ENCODE measurements around the gene B4GALNT1. TPM values are rescaled to one million over a fixed set of nuclear protein-coding genes. Genes with fewer than 3 reads are reported as not detected.

B4GALNT1 gene
- total and polyA plus RNA-seq, 2 of the 13 experiments (the other 11 are each of a cell fraction or from before 2014, with no cell fraction given), result 4.5 to 5.4 TPM

DNA sequence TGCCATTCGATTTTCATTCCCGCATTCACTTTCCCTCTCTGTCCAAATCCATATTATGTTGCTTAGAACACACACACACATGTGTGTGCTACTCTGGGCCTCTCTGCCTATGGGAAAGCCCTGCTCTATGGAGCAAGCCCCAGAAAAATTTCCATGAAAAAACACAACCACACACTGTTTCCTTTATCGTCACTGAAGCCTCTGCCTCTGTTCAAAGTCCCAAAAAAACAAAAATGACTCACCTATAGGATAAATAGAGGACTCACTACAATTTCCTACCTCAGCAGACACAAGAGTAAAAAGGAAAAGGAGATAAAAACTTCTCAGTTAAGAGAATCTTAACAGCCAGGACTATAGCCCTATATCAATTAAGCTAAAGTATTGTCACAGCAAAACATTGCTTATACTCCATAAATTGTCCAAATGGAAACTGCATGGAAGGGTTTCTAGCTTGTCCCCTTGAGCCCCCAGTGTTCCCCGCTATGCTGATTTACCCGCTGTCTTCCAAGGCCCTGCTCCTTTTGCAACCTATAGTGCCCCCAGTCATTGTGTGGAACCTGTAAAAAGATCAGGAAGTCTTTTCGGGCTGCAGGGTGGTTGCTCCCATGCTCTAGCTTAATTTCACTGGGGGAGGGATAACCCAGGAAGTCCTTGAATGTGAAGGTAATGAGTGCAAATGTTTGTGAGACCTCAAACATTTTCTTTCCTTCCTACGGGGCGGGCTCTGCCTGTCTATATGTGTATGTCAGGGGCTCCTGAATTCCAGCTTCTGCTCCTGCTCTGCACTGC lies 53.1 kb downstream of the B4GALNT1 start (continued):
- TF ChIP-seq PRDM10 (CRISPR knock-in tag; IDR thresholded peaks at IDR 0.05; ENCODE audit: low read depth), result peak; percentile 66; the same call in 1 of the 2 replicates
- TF ChIP-seq ZNF547 (CRISPR knock-in tag; IDR thresholded peaks at IDR 0.05), result no peak
- TF ChIP-seq ZNF720 (CRISPR knock-in tag; IDR thresholded peaks at IDR 0.05), result no peak
- TF ChIP-seq, protein P1, sequence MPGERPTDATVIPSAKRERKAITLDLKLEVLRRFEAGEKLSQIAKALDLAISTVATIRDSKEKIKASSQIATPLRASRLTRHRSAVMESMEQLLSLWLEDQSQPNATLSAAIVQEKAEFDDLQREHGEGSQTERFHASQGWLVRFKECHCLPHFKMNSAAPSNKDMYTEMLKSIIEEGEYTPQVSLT (CRISPR knock-in tag; IDR thresholded peaks at IDR 0.05; ENCODE audit: borderline replicate concordance, low read depth), result no peak
- no peak for TF ChIP-seq ZBTB46 (CRISPR knock-in tag; IDR thresholded peaks at IDR 0.05; ENCODE audit: borderline replicate concordance)
- TF ChIP-seq ZFP41 (CRISPR knock-in tag; IDR thresholded peaks at IDR 0.05; ENCODE audit: borderline replicate concordance), result no peak
- TF ChIP-seq, protein P2, sequence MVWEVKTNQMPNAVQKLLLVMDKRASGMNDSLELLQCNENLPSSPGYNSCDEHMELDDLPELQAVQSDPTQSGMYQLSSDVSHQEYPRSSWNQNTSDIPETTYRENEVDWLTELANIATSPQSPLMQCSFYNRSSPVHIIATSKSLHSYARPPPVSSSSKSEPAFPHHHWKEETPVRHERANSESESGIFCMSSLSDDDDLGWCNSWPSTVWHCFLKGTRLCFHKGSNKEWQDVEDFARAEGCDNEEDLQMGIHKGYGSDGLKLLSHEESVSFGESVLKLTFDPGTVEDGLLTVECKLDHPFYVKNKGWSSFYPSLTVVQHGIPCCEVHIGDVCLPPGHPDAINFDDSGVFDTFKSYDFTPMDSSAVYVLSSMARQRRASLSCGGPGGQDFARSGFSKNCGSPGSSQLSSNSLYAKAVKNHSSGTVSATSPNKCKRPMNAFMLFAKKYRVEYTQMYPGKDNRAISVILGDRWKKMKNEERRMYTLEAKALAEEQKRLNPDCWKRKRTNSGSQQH (CRISPR knock-in tag; IDR thresholded peaks at IDR 0.05; ENCODE audit: low read depth), result no peak
- TF ChIP-seq NR2C2 (CRISPR knock-in tag; IDR thresholded peaks at IDR 0.05; ENCODE audit: borderline replicate concordance), result no peak; the same call in 1 of the 2 replicates
- TF ChIP-seq ZEB1 (IDR thresholded peaks at IDR 0.05; ENCODE audit: insufficient replicate concordance, low read depth), result no peak
- TF ChIP-seq ARID2 (CRISPR knock-in tag; IDR thresholded peaks at IDR 0.05; ENCODE audit: borderline replicate concordance), result peak; percentile 86; the same call in 1 of the 2 replicates
- TF ChIP-seq ZNF44 (CRISPR knock-in tag; IDR thresholded peaks at IDR 0.05), result no peak
- no peak for TF ChIP-seq HDAC6 (IDR thresholded peaks at IDR 0.05; ENCODE audit: low read depth, low read length)
- no peak for TF ChIP-seq ZNF33B (CRISPR knock-in tag; IDR thresholded peaks at IDR 0.05)
- TF ChIP-seq, protein P3, sequence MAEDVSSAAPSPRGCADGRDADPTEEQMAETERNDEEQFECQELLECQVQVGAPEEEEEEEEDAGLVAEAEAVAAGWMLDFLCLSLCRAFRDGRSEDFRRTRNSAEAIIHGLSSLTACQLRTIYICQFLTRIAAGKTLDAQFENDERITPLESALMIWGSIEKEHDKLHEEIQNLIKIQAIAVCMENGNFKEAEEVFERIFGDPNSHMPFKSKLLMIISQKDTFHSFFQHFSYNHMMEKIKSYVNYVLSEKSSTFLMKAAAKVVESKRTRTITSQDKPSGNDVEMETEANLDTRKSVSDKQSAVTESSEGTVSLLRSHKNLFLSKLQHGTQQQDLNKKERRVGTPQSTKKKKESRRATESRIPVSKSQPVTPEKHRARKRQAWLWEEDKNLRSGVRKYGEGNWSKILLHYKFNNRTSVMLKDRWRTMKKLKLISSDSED (CRISPR knock-in tag; IDR thresholded peaks at IDR 0.05), result no peak
- TF ChIP-seq ZNF501 (CRISPR knock-in tag; IDR thresholded peaks at IDR 0.05), result no peak
- no peak for TF ChIP-seq ELK4 (CRISPR knock-in tag; IDR thresholded peaks at IDR 0.05; ENCODE audit: borderline replicate concordance)
- TF ChIP-seq NRL (CRISPR knock-in tag; IDR thresholded peaks at IDR 0.05; ENCODE audit: borderline replicate concordance), result no peak
